Neural cell (in vitro differentiated cells): ENCODE measurements around the gene MMP1. TPM values are rescaled to one million over a fixed set of nuclear protein-coding genes. Genes with fewer than 3 reads are reported as not detected.

Experiments used
- H2AFZ ChIP-seq: fragments of 200-600, 300-800 bp; sonication (generic), shearing (Covaris generic); 2 replicates; pipeline ENCODE4 v1.6.0; 2014; ENCODE audit warnings: low read depth, mild to moderate bottlenecking, antibody characterized with exemption, low read length, moderate library complexity
- H3F3A ChIP-seq: fragments of 200-600 bp; shearing (Covaris generic); 2 replicates; pipeline ENCODE4 v1.6.1; 2016; ENCODE audit warnings: mild to moderate bottlenecking, moderate library complexity, mixed read lengths, antibody characterized with exemption, low read length; ENCODE audit not compliant: insufficient read depth, poor library complexity, severe bottlenecking
- H3K27ac ChIP-seq: fragments of 200-600, 300-800 bp; sonication (generic), shearing (Covaris generic); 2 replicates; pipeline ENCODE4 v1.5.1; 2014; ENCODE audit warnings: mild to moderate bottlenecking, low read length, moderate library complexity
- H3K27me3 ChIP-seq: fragments of 300-800, 200-600 bp; sonication (generic), shearing (Covaris generic); 2 replicates; pipeline ENCODE4 v1.6.0; 2014; ENCODE audit warnings: mild to moderate bottlenecking, low read depth, low read length, moderate library complexity; ENCODE audit not compliant: insufficient read depth
- H3K36me3 ChIP-seq: fragments of 300-800, 200-600 bp; sonication (generic), shearing (Covaris generic); 2 replicates; pipeline ENCODE4 v1.5.1; 2014; ENCODE audit warnings: mild to moderate bottlenecking, antibody characterized with exemption, low read length, moderate library complexity; ENCODE audit not compliant: insufficient read depth
- H3K4me2 ChIP-seq: fragments of 300-800, 200-600 bp; sonication (generic), shearing (Covaris generic); 2 replicates; pipeline ENCODE4 v1.6.0; 2014; ENCODE audit warnings: mild to moderate bottlenecking, low read length
- H3K4me3 ChIP-seq: fragments of 300-800, 200-600 bp; sonication (generic), shearing (Covaris generic); 2 replicates; pipeline ENCODE4 v1.5.1; 2014; ENCODE audit warnings: mild to moderate bottlenecking, low read length, moderate library complexity
- H3K79me2 ChIP-seq: fragments of 200-600 bp; shearing (Covaris generic); replicated peaks from 2 replicates; pipeline ENCODE4 v1.6.0; 2014; ENCODE audit warnings: mild to moderate bottlenecking, low read length, moderate library complexity; ENCODE audit not compliant: insufficient read depth
- H3K9ac ChIP-seq: fragments of 300-800, 200-600 bp; sonication (generic), shearing (Covaris generic); 2 replicates; pipeline ENCODE4 v1.6.1; 2016; ENCODE audit warnings: mild to moderate bottlenecking, low read length, mixed read lengths
- H3K9me2 ChIP-seq: fragments of 200-600 bp; shearing (Covaris generic); 2 replicates; pipeline ENCODE4 v1.6.1; 2016; ENCODE audit warnings: mild to moderate bottlenecking, low read length, mixed read lengths; ENCODE audit not compliant: insufficient read depth
- H3K9me3 ChIP-seq: fragments of 200-600, 300-800 bp; sonication (generic), shearing (Covaris generic); 2 replicates; pipeline ENCODE4 v1.6.1; 2016; ENCODE audit warnings: mild to moderate bottlenecking, mixed run types, low read length, moderate library complexity, mixed read lengths
- H4K20me1 ChIP-seq: fragments of 200-600 bp; shearing (Covaris generic); 2 replicates; pipeline ENCODE4 v1.6.1; 2016; ENCODE audit warnings: mild to moderate bottlenecking, mixed run types; ENCODE audit not compliant: insufficient read depth
- CTCF ChIP-seq: fragments of 450-650 bp; IDR thresholded peaks from 2 replicates; pipeline ENCODE4 v1.5.1; 2014; ENCODE audit warnings: antibody characterized with exemption, mild to moderate bottlenecking, moderate library complexity; ENCODE audit not compliant: poor library complexity, severe bottlenecking
- EP300 ChIP-seq: fragments of 450-650 bp; conservative IDR thresholded peaks from 2 replicates; pipeline ENCODE4 v1.6.1; 2014; ENCODE audit warnings: antibody characterized with exemption, mild to moderate bottlenecking, moderate library complexity; ENCODE audit not compliant: poor library complexity, severe bottlenecking
- EZH2 ChIP-seq: fragments of 200-600, 300-800 bp; shearing (Covaris generic), sonication (generic); IDR thresholded peaks from 2 replicates; pipeline ENCODE4 v1.6.1; 2014; ENCODE audit warnings: antibody characterized with exemption, low read length, borderline replicate concordance, mild to moderate bottlenecking; ENCODE audit not compliant: insufficient read depth, poor library complexity, severe bottlenecking
- MXI1 ChIP-seq: fragments of 450-650 bp; conservative IDR thresholded peaks from 2 replicates; pipeline ENCODE4 v1.6.1; 2014; ENCODE audit warnings: antibody characterized with exemption, mild to moderate bottlenecking; ENCODE audit not compliant: poor library complexity, severe bottlenecking
- POLR2AphosphoS5 ChIP-seq: IDR thresholded peaks from 2 replicates; pipeline ENCODE4 v1.6.1; 2012
- RAD21 ChIP-seq: fragments of 450-650 bp; conservative IDR thresholded peaks from 2 replicates; pipeline ENCODE4 v1.6.1; 2014; ENCODE audit warnings: antibody characterized with exemption, mild to moderate bottlenecking, moderate library complexity
- SMC3 ChIP-seq: fragments of 450-650 bp; conservative IDR thresholded peaks from 2 replicates; pipeline ENCODE4 v1.6.1; 2014; ENCODE audit warnings: antibody characterized with exemption, mild to moderate bottlenecking, moderate library complexity; ENCODE audit not compliant: poor library complexity
- TAF1 ChIP-seq: IDR thresholded peaks from 2 replicates; pipeline ENCODE4 v1.6.1; 2012; ENCODE audit warnings: low read depth
- polyA plus RNA-seq: library from polyadenylated mRNA; depleted of rRNA; stranded (reverse); fragments of >200 nt; gene quantifications from 2 replicates; pipeline ENCODE4 v1.2.3, GENCODE V29; 2014
- TF ChIP-seq, protein P1 (sequence below): IDR thresholded peaks from 2 replicates; pipeline ENCODE4 v1.6.1; 2012; ENCODE audit warnings: borderline replicate concordance

MMP1 gene
- polyA plus RNA-seq, 1 donor from 2014 or later, result not detected

- no peak overlapping the region for H2AFZ ChIP-seq
- no peaks in the 10 kb centered on the region for H3K79me2 ChIP-seq
- no peak overlapping the region for H3K4me3 ChIP-seq
- no peaks in the 10 kb centered on the region for H3K27me3 ChIP-seq
- no peak overlapping the region for H3K27ac ChIP-seq
- H3K9ac ChIP-seq, result no peak overlapping the region
- H3K9me2 ChIP-seq, result no peaks in the 10 kb centered on the region
- TF ChIP-seq CTCF, result no peak
- no peak for TF ChIP-seq TAF1
- TF ChIP-seq, protein P1, sequence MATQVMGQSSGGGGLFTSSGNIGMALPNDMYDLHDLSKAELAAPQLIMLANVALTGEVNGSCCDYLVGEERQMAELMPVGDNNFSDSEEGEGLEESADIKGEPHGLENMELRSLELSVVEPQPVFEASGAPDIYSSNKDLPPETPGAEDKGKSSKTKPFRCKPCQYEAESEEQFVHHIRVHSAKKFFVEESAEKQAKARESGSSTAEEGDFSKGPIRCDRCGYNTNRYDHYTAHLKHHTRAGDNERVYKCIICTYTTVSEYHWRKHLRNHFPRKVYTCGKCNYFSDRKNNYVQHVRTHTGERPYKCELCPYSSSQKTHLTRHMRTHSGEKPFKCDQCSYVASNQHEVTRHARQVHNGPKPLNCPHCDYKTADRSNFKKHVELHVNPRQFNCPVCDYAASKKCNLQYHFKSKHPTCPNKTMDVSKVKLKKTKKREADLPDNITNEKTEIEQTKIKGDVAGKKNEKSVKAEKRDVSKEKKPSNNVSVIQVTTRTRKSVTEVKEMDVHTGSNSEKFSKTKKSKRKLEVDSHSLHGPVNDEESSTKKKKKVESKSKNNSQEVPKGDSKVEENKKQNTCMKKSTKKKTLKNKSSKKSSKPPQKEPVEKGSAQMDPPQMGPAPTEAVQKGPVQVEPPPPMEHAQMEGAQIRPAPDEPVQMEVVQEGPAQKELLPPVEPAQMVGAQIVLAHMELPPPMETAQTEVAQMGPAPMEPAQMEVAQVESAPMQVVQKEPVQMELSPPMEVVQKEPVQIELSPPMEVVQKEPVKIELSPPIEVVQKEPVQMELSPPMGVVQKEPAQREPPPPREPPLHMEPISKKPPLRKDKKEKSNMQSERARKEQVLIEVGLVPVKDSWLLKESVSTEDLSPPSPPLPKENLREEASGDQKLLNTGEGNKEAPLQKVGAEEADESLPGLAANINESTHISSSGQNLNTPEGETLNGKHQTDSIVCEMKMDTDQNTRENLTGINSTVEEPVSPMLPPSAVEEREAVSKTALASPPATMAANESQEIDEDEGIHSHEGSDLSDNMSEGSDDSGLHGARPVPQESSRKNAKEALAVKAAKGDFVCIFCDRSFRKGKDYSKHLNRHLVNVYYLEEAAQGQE, result no peak
- TF ChIP-seq SMC3, result no peak
- no peak for TF ChIP-seq POLR2AphosphoS5
- TF ChIP-seq EZH2, result no peak
- no peak for TF ChIP-seq MXI1
- no peak overlapping the region for H3K4me2 ChIP-seq
- H3F3A ChIP-seq, result no peaks in the 10 kb centered on the region
- H3K36me3 ChIP-seq, result no peaks in the 10 kb centered on the region
- no peaks in the 10 kb centered on the region for H3K9me3 ChIP-seq
- H4K20me1 ChIP-seq, result no peaks in the 10 kb centered on the region
Measured at GRCh38 chr11:102807921-102808320, 10.0 kb upstream of the MMP1 start.

GRCh38 chr11:102806296-102806695 is 8.3 kb upstream of the MMP1 start:
- no peaks in the 10 kb centered on the region for H3K9me2 ChIP-seq
- H3K9me3 ChIP-seq, result no peaks in the 10 kb centered on the region
- H4K20me1 ChIP-seq, result no peaks in the 10 kb centered on the region
- H3K4me3 ChIP-seq, result no peak overlapping the region
- H3F3A ChIP-seq, result no peaks in the 10 kb centered on the region
- no peak overlapping the region for H3K4me2 ChIP-seq
- H3K36me3 ChIP-seq, result no peaks in the 10 kb centered on the region
- TF ChIP-seq MXI1 (no peak), TAF1 (no peak), CTCF (no peak), RAD21 (no peak), SMC3 (no peak), EP300 (no peak), EZH2 (no peak), POLR2AphosphoS5 (no peak)
- TF ChIP-seq, protein P1, result no peak
- no peak overlapping the region for H2AFZ ChIP-seq
- H3K79me2 ChIP-seq, result no peaks in the 10 kb centered on the region
- H3K27me3 ChIP-seq, result no peaks in the 10 kb centered on the region
- H3K27ac ChIP-seq, result no peak overlapping the region
- H3K9ac ChIP-seq, result no peak overlapping the region
